Nephron progenitor cell (in vitro differentiated cells): ENCODE data around the gene HNRNPF.

Experiments
- DNase-seq: peaks from one replicate; pipeline ENCODE4 v3.0.0; 2021
- H3K27ac Mint-ChIP-seq: 2 replicates; pipeline ENCODE4 v1.8.0; 2021; ENCODE audit warnings: mild to moderate bottlenecking, moderate library complexity, mixed read lengths
- H3K27me3 Mint-ChIP-seq: 2 replicates; pipeline ENCODE4 v1.8.0; 2021; ENCODE audit warnings: mild to moderate bottlenecking, low read depth, mixed read lengths; ENCODE audit not compliant: poor library complexity
- H3K36me3 Mint-ChIP-seq: 2 replicates; pipeline ENCODE4 v1.8.0; 2021; ENCODE audit warnings: low read depth, mixed read lengths
- H3K4me1 Mint-ChIP-seq: 2 replicates; pipeline ENCODE4 v1.8.0; 2021; ENCODE audit warnings: mixed read lengths
- H3K4me3 Mint-ChIP-seq: 2 replicates; pipeline ENCODE4 v1.8.0; 2021; ENCODE audit warnings: mild to moderate bottlenecking, moderate library complexity, mixed read lengths
- H3K9me3 Mint-ChIP-seq: 2 replicates; pipeline ENCODE4 v1.8.0; 2021; ENCODE audit warnings: mild to moderate bottlenecking, moderate library complexity, mixed read lengths
- CTCF ChIP-seq: fragments of 200-600 bp; sonication (generic); IDR thresholded peaks from 2 replicates; pipeline ENCODE4 v1.5.0; 2021; ENCODE audit warnings: antibody characterized with exemption

The HNRNPF gene

GRCh38 chr10:43348511-43349312 is 60.3 kb downstream of the HNRNPF start:
- Mint-ChIP-seq H3K27me3 (peaks cover 6% of the 10 kb centered on the region), H3K27ac (no peak overlapping the region), H3K4me3 (no peak overlapping the region), H3K4me1 (peaks cover 17% of the 10 kb centered on the region), H3K9me3 (no peaks in the 10 kb centered on the region), H3K36me3 (no peaks in the 10 kb centered on the region)
- peak; percentile 90 for TF ChIP-seq CTCF
- peak; percentile 87 for DNase-seq

DNA sequence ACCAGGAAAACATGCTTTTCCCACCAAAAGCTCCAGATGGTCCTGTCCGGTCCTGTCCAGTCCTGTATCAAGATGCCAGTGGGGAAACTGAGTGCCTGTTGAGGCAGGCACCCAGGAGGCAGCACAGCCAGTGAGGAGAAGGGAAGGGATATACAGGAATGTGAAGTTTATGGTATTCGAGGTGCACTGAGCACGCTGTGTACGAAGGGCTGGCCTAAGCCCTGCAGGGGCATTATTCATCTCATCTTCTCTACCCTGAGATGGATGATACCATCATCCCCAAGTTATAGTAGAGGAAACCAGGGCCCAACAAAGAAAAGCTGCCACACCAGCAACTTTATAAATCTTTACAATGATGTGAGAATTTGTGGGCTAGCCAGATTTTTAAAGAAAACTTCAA is 61.0 kb downstream of the HNRNPF start:
- no peak for TF ChIP-seq CTCF
- Mint-ChIP-seq H3K27ac (no peak overlapping the region), H3K36me3 (no peaks in the 10 kb centered on the region), H3K4me3 (no peak overlapping the region), H3K27me3 (peaks cover 6% of the 10 kb centered on the region), H3K9me3 (no peaks in the 10 kb centered on the region), H3K4me1 (peaks cover 20% of the 10 kb centered on the region)
- no peak for DNase-seq

- Mint-ChIP-seq H3K4me3 (no peak overlapping the region), H3K27me3 (peaks cover 16% of the 10 kb centered on the region), H3K36me3 (no peaks in the 10 kb centered on the region), H3K4me1 (peaks cover 31% of the 10 kb centered on the region), H3K9me3 (no peaks in the 10 kb centered on the region), H3K27ac (no peak overlapping the region)
- TF ChIP-seq CTCF, result no peak
- no peak for DNase-seq
Measured at GRCh38 chr10:43344051-43344450, 64.9 kb downstream of the HNRNPF start.

GRCh38 chr10:43343126-43343525 is 65.9 kb downstream of the HNRNPF start:
- no peaks in the 10 kb centered on the region for H3K9me3 Mint-ChIP-seq
- no peak for TF ChIP-seq CTCF
- peaks cover 29% of the 10 kb centered on the region for H3K4me1 Mint-ChIP-seq
- H3K4me3 Mint-ChIP-seq, result no peak overlapping the region
- H3K36me3 Mint-ChIP-seq, result no peaks in the 10 kb centered on the region
- no peak overlapping the region for H3K27ac Mint-ChIP-seq
- DNase-seq, result no peak
- peaks cover 22% of the 10 kb centered on the region for H3K27me3 Mint-ChIP-seq

GRCh38 chr10:43342279-43343125 is 66.5 kb downstream of the HNRNPF start:
- Mint-ChIP-seq H3K4me1 (peaks cover 30% of the 10 kb centered on the region), H3K27me3 (peaks cover 23% of the 10 kb centered on the region), H3K36me3 (no peaks in the 10 kb centered on the region), H3K27ac (no peak overlapping the region), H3K9me3 (no peaks in the 10 kb centered on the region), H3K4me3 (no peak overlapping the region)
- TF ChIP-seq CTCF, result no peak
- no peak for DNase-seq
